DMS79 treated with DMSO at 0.1 percent for 48 hours (cell line): Measurements from ENCODE around the gene EVA1C.

Experiments
- DNase-seq: peaks from one replicate; lab custom pipeline; 2025; lab: John Stamatoyannopoulos, UW

The EVA1C gene

GRCh38 chr21:32562426-32562825, 149.9 kb downstream of the EVA1C start:
- DNase-seq: no peak

GRCh38 chr21:32562915-32563314, 150.4 kb downstream of the EVA1C start:
- no peak for DNase-seq
